Sigmoid colon (tissue), 4 donors: ENCODE results near the gene TSPAN14.

Experiments used
- CTCF ChIP-seq, 4 experiments: fragments of 450-650 bp in 3 of 4; fragments of 200-600 bp in 1 of 4; IDR thresholded peaks; one replicate each; pipeline ENCODE4 v1.5.1; 2016 to 2019; ENCODE audit warnings: antibody characterized with exemption in 4 of 4, mild to moderate bottlenecking in 3 of 4, moderate library complexity in 2 of 4
- POLR2AphosphoS5 ChIP-seq, 4 donors: sonication (generic); formaldehyde crosslinking; IDR thresholded peaks; one replicate each; pipeline ENCODE4 v1.6.1; 2017; ENCODE audit warnings: antibody characterized with exemption in 4 of 4

- TF ChIP-seq CTCF (IDR thresholded peaks at IDR 0.05) (no peak), POLR2AphosphoS5 (IDR thresholded peaks at IDR 0.05) (no peak)
These were observed 24.6 kb upstream of the TSPAN14 start for GRCh38 chr10:80429521-80429973.
